Gastrocnemius medialis (tissue), 4 donors: ENCODE results near the gene IQGAP2.

Experiments used
- POLR2A ChIP-seq, 2 donors: fragments of 450-650 bp; IDR thresholded peaks; one replicate each; pipeline ENCODE4 v1.6.1; 2017; ENCODE audit warnings: antibody characterized with exemption in 2 of 2, mild to moderate bottlenecking in 2 of 2, moderate library complexity in 2 of 2
- TF ChIP-seq, protein P1 (sequence below), 5 experiments: fragments of 450-650 bp in 3 of 5; fragments of 200-600 bp in 2 of 5; sonication (generic) in 2 of 5; IDR thresholded peaks in 4 of 5; conservative IDR thresholded peaks in 1 of 5; 1 replicate in 4 of 5; 2 replicates in 1 of 5; pipeline ENCODE4 v1.5.1; 2016 to 2019; ENCODE audit warnings: antibody characterized with exemption in 5 of 5, mild to moderate bottlenecking in 3 of 5, moderate library complexity in 3 of 5

DNA sequence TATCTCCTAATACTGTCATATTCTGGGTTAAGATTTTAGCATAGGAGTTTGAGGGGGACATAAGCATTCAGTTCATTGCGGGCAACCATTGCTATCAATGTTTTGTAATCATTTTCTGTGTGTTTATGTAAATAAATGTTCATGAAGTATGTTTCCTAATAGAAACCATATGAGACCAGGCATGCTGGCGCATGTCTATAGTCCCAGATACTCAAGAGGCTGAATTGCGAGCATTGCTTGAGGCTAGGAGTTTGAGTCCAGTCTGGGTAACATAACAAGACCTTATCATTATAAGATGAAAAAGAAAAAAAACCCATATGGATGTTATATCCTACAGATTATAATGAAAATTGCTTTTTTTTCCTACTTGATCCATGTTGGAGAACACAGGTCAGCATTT is 129.0 kb downstream of the IQGAP2 start:
- TF ChIP-seq, protein P1, sequence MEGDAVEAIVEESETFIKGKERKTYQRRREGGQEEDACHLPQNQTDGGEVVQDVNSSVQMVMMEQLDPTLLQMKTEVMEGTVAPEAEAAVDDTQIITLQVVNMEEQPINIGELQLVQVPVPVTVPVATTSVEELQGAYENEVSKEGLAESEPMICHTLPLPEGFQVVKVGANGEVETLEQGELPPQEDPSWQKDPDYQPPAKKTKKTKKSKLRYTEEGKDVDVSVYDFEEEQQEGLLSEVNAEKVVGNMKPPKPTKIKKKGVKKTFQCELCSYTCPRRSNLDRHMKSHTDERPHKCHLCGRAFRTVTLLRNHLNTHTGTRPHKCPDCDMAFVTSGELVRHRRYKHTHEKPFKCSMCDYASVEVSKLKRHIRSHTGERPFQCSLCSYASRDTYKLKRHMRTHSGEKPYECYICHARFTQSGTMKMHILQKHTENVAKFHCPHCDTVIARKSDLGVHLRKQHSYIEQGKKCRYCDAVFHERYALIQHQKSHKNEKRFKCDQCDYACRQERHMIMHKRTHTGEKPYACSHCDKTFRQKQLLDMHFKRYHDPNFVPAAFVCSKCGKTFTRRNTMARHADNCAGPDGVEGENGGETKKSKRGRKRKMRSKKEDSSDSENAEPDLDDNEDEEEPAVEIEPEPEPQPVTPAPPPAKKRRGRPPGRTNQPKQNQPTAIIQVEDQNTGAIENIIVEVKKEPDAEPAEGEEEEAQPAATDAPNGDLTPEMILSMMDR (IDR thresholded peaks at IDR 0.05 in 4 of 5, conservative IDR thresholded peaks at IDR 0.05 in 1 of 5): no peak
- no peak for TF ChIP-seq POLR2A (IDR thresholded peaks at IDR 0.05)
